AG09309 (cell line): ENCODE measurements around the gene TMC8.

Experiments used
- DNase-seq: peaks from one replicate; pipeline ENCODE4 v3.0.0-alpha.2; 2010; ENCODE audit warnings: low read depth
- H3K4me3 ChIP-seq: 2 replicates; pipeline ENCODE4 v1.5.1; 2011; ENCODE audit warnings: mild to moderate bottlenecking, low read depth, low read length, moderate library complexity; ENCODE audit not compliant: control insufficient read depth
- CTCF ChIP-seq: IDR thresholded peaks from 2 replicates; pipeline ENCODE4 v1.5.1; 2011; ENCODE audit warnings: mild to moderate bottlenecking, low read depth, low read length, inconsistent platforms; ENCODE audit not compliant: insufficient read depth, control insufficient read depth; ENCODE audit errors: missing control alignments

TMC8 gene

GRCh38 chr17:78172249-78173051 lies 41.9 kb downstream of the TMC8 start:
- H3K4me3 ChIP-seq = no peak overlapping the region
- no peak for TF ChIP-seq CTCF
- no peak for DNase-seq

GRCh38 chr17:78173097-78173715 lies 42.6 kb downstream of the TMC8 start:
- H3K4me3 ChIP-seq = no peak overlapping the region
- TF ChIP-seq CTCF = no peak
- no peak for DNase-seq

GRCh38 chr17:78174346-78174869 lies 43.8 kb downstream of the TMC8 start:
- no peak for DNase-seq
- TF ChIP-seq CTCF = no peak
- no peak overlapping the region for H3K4me3 ChIP-seq

- DNase-seq = no peak
Measured at GRCh38 chr17:78174870-78175642, 44.5 kb downstream of the TMC8 start.

GRCh38 chr17:78175643-78175981 lies 45.0 kb downstream of the TMC8 start:
- no peak for DNase-seq
- no peak overlapping the region for H3K4me3 ChIP-seq
- no peak for TF ChIP-seq CTCF

More at GRCh38 chr17:78174870-78175642, 44.5 kb downstream of the TMC8 start:
- no peak for TF ChIP-seq CTCF
- no peak overlapping the region for H3K4me3 ChIP-seq

- DNase-seq = no peak
- TF ChIP-seq CTCF = peak; percentile 84
- no peak overlapping the region for H3K4me3 ChIP-seq
Measured at GRCh38 chr17:78176548-78177025, 46.0 kb downstream of the TMC8 start.
